ENCODE results near the gene ARFRP1. TPM values are rescaled to one million over a fixed set of nuclear protein-coding genes. Genes with fewer than 3 reads are reported as not detected.

ARFRP1 gene
- total RNA-seq, 1 experiment from 2014 or later = 42.7 TPM

DNA sequence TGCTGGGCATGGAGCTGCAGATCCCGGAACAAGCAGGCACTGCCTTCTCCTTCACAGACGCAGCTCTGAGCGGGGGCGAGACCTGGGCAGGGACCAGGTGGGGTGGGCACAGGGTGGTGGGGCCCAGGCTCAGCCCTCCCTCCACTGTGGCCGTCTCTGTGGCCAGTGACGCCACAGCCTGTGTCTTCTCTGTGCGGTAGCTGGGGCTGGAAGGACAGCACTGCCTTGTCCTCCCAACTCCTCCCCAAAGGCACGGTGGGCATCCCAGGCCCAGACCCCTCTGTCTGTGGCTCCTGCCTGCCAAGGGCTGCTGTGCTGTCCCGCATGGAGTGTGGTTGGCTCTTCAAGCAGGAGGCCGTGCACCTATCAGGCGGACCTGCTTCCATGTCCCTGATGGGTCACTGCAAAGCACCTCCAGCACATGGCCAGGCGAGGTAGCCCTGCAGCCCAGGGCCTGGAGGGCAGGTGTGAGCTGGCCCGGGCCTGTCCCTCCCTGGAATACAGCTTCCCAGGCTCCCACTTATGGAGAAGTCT, 26.1 kb downstream of the ARFRP1 start:
- Histone ChIP-seq H4K20me1 (ENCODE audit: control insufficient read depth, insufficient read depth, insufficient read length) (no peaks in the 10 kb centered on the region), H3K23me2 (ENCODE audit: insufficient read length, low read depth, low read length, poor library complexity, severe bottlenecking) (no peaks in the 10 kb centered on the region), H3K79me1 (ENCODE audit: insufficient read depth, low read depth, low read length, poor library complexity, severe bottlenecking) (no peaks in the 10 kb centered on the region), H3K4me2 (ENCODE audit: insufficient read depth, insufficient read length, low read length) (no peak overlapping the region), H4K5ac (ENCODE audit: insufficient read length, low read depth, low read length) (no peak overlapping the region), H3T11ph (ENCODE audit: low read length) (no peak overlapping the region), H3K14ac (ENCODE audit: insufficient read depth, low read length) (no peak overlapping the region), H2BK15ac (ENCODE audit: low read depth, low read length) (no peak overlapping the region), H4K8ac (replicated peaks; ENCODE audit: insufficient read length, low read depth, low read length) (no peak overlapping the region), H2BK120ac (ENCODE audit: low read depth, low read length, poor library complexity, severe bottlenecking) (no peak overlapping the region), H3K9me3 (ENCODE audit: control insufficient read depth, low read depth, low read length) (no peaks in the 10 kb centered on the region), H3K18ac (ENCODE audit: insufficient read length, low read depth, low read length) (no peak overlapping the region), H4K91ac (ENCODE audit: insufficient read length, low read depth, low read length) (no peak overlapping the region), H3K23ac (ENCODE audit: insufficient read length, low read depth, low read length) (no peak overlapping the region), H2BK5ac (ENCODE audit: insufficient read length, low read length) (no peak overlapping the region), H3K4me1 (ENCODE audit: insufficient read depth, low read length) (no peaks in the 10 kb centered on the region), H3K9ac (ENCODE audit: extremely low read depth, insufficient read length, low read length) (no peak overlapping the region), H3K27ac (ENCODE audit: insufficient read length, low read depth, low read length) (no peak overlapping the region), H2BK20ac (ENCODE audit: low read depth, low read length, poor library complexity, severe bottlenecking) (no peak overlapping the region), H2BK12ac (ENCODE audit: insufficient read length, low read depth, low read length) (no peak overlapping the region), H2AK5ac (ENCODE audit: insufficient read length, low read length) (no peak overlapping the region), H2AFZ (ENCODE audit: low read length) (no peak overlapping the region), H3K4ac (ENCODE audit: low read depth, low read length) (no peak overlapping the region), H3K27me3 (ENCODE audit: insufficient read depth, low read length) (no peaks in the 10 kb centered on the region), H3K79me2 (ENCODE audit: insufficient read depth, low read length) (no peaks in the 10 kb centered on the region), H3K56ac (ENCODE audit: insufficient read length, low read depth, low read length) (no peak overlapping the region)
- peaks cover 9 to 15% (median 13%) of the 10 kb centered on the region in 3 experiments; a peak in 6 of 7 replicates for H3K36me3 Mint-ChIP-seq (ENCODE audit: insufficient read depth in 1 of 3, low read depth in 3 of 3)
- H3K9me3 Mint-ChIP-seq = no peaks in the 10 kb centered on the region; a peak in 1 of 5 replicates
- TF ChIP-seq, protein P1, sequence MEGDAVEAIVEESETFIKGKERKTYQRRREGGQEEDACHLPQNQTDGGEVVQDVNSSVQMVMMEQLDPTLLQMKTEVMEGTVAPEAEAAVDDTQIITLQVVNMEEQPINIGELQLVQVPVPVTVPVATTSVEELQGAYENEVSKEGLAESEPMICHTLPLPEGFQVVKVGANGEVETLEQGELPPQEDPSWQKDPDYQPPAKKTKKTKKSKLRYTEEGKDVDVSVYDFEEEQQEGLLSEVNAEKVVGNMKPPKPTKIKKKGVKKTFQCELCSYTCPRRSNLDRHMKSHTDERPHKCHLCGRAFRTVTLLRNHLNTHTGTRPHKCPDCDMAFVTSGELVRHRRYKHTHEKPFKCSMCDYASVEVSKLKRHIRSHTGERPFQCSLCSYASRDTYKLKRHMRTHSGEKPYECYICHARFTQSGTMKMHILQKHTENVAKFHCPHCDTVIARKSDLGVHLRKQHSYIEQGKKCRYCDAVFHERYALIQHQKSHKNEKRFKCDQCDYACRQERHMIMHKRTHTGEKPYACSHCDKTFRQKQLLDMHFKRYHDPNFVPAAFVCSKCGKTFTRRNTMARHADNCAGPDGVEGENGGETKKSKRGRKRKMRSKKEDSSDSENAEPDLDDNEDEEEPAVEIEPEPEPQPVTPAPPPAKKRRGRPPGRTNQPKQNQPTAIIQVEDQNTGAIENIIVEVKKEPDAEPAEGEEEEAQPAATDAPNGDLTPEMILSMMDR (conservative IDR thresholded peaks at IDR 0.05) = no peak
- no CpG with 5 or more reads among the region's 13 CpGs for WGBS (ENCODE audit: extremely low coverage, insufficient read length, low lambda C conversion rate)
- H3K4me1 Mint-ChIP-seq = no peaks in the 10 kb centered on the region
- H3K27me3 Mint-ChIP-seq (ENCODE audit: low read depth) = no peaks in the 10 kb centered on the region
- no peak for DNase-seq
- no peak overlapping the region; a peak in 1 of 5 replicates for H3K4me3 Mint-ChIP-seq
- no peak overlapping the region for H3K27ac Mint-ChIP-seq
